ENCODE data around the gene CSK. TPM values are rescaled to one million over a fixed set of nuclear protein-coding genes. Genes with fewer than 3 reads are reported as not detected.

Gene CSK
- 31.6 and 42.6 TPM in 2 replicates for total RNA-seq

DNA sequence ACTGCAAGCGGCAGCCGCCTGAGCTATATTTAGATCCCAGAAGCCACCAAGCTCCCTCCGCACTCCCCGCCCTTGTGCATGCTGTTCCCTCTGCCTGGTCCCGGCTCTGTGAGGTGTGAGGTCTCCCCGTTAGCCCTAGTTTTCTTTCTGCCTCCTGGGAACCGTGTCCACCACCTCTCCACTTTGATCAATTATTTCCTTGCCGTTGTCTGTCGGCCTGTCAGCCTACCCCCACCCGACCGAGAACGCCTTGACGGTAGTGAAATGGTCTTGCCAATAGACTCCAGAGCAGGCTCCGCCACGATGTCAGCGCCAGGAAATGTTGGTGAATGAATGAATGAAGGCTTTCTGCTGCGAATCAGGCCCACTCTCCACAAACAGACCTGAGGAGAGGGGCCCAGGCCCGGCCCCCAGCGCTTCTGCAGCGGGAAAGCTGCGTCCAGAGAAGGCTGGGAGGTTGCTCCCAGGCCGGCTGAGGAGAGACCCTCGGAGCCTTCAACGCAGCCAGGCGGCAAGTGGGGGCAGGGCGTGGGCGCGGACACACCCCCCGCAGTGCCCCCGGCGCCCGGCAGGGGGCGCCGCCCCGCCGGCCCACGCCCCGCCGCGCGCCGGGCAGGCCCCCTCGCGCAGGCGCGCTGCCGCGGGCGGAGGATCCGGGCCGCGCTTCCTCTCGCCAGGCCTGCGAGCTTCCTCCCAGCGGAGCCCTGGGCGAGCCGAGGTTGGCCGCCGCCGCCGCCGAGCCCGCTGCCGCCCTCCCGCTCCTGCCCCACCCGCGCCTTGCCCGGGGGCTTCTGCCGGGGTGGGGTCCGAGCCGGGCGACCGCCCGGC lies at the start of gene CSK:
Gene CSK (plus strand): TSS at position 650 of the 828 bp plus-strand sequence. CDS start 16,218 bp downstream, outside the sequence.

DNA sequence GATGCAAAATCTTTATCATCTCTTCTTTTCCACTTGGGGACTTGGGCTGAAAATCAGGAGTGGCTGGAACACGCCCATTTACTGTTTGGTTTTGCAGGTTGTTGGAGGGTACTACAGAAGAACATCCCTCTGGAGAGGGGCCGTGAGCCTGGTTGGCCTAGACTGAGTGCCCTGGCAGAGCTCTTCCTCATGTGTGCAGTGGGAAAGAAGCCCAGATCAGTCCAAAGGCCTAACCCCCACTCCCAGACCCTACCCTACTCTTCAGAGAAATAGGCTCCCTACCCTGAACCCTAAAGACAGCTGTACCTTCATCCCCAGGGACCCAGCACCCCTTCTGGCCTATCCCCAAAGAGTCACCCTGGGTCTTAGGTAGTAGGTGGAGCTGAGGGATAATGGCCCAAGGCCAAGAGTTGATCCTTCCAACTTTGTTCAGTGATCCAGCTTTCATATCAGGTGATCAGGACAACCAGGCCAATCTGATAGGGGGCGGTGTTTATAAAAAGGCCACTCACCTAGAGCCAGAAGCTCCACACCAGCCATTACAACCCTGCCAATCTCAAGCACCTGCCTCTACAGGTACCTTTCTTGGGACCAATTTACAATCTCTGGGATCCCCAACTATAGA lies 33.4 kb upstream of the CSK start, which contains the start of gene CYP1A2:
Gene CYP1A2 (plus strand): TSS at position 524 of the 625 bp plus-strand sequence. CDS start 894 bp downstream, outside the sequence.

DNA sequence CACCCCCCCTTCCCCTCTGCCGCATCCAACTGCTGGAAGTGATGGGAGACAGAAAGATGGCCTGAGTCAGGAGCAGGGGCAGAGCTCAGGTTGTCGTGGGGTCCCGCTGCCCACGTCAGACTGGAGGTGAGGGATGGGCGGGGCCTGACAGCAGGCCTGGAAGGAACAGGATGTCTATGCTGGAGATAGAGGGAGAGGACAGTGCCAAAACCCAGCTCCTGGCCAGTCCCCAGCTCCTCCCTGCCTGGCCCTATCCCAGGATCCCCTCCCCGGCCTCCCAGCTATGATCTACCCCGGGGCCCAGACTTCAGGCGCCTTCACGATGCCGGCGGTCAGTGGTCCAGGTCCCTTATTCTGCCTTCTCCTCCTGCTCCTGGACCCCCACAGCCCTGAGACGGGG lies 30.7 kb downstream of the CSK start, which contains the start of gene LMAN1L:
Gene LMAN1L (plus strand): TSS at position 303 of the 400 bp plus-strand sequence. CDS start 20 bp downstream, at position 323.

GRCh38 chr15:74826364-74826819 lies 44.5 kb downstream of the CSK start, which contains the start of gene CPLX3:
TSS of gene CPLX3 (plus strand) at chr15:74826627. CDS start at chr15:74826704, 77 bp downstream.

GRCh38 chr15:74842581-74843444 lies 60.9 kb downstream of the CSK start, which contains the start of gene ULK3:
TSS of gene ULK3 (minus strand) at chr15:74843156. CDS start at chr15:74843105, 51 bp downstream.

Small RNA genes lying within 50 kb of the gene (small RNA-seq; reads per million reads assigned to genes)
- not detected for gene CPLX3
- not detected for gene MIR4513
- gene MIR6882: 1.2 reads per million, percentile 64 among the genes with 10 or more reads in this experiment

Other genes with a start within 250 kb of the CSK start
- 1.1 and 2.9 TPM in 2 replicates for gene ARID3B, start 240.9 kb upstream of the CSK start, total RNA-seq
- gene CLK3, start 166.2 kb upstream of the CSK start, total RNA-seq: 35.3 and 40.5 TPM in 2 replicates
- 7.6 and 8.1 TPM in 2 replicates for gene EDC3, start 86.1 kb upstream of the CSK start, total RNA-seq
- under 0.01 and 0.37 TPM in 2 replicates for gene CYP1A1, start 56.6 kb upstream of the CSK start, total RNA-seq
- not detected in 2 replicates for gene CYP1A2, start 33.2 kb upstream of the CSK start, total RNA-seq
- not detected in 2 replicates for gene LMAN1L, start 30.8 kb downstream of the CSK start, total RNA-seq
- gene CPLX3, start 44.5 kb downstream of the CSK start, total RNA-seq: not detected in 2 replicates
- 14.3 and 18.8 TPM in 2 replicates for gene ULK3, start 61.1 kb downstream of the CSK start, total RNA-seq
- 19.5 and 20.7 TPM in 2 replicates for gene SCAMP2, start 91.3 kb downstream of the CSK start, total RNA-seq
- gene MPI, start 108.0 kb downstream of the CSK start, total RNA-seq: 51.0 and 63.2 TPM in 2 replicates
- gene FAM219B, start 124.8 kb downstream of the CSK start, total RNA-seq: 30.9 and 33.2 TPM in 2 replicates
- gene COX5A, start 156.0 kb downstream of the CSK start, total RNA-seq: 50.2 and 55.5 TPM in 2 replicates
- gene RPP25, start 174.7 kb downstream of the CSK start, total RNA-seq: 13.6 and 17.0 TPM in 2 replicates
- 0.59 and 1.1 TPM in 2 replicates for gene SCAMP5, start 213.5 kb downstream of the CSK start, total RNA-seq
- 9.2 and 10.4 TPM in 2 replicates for gene PPCDC, start 241.5 kb downstream of the CSK start, total RNA-seq